22Rv1 (cell line): Measurements from ENCODE around the gene TAF8.

ENCODE experiments used
- ZFX ChIP-seq: fragments of 450-650 bp; IDR thresholded peaks from 2 replicates; pipeline ENCODE4 v1.6.1; 2017; ENCODE audit warnings: antibody characterized with exemption, borderline replicate concordance
- TF ChIP-seq, protein P1 (sequence below): fragments of 450-650 bp; IDR thresholded peaks from 2 replicates; pipeline ENCODE4 v1.5.1; 2017; ENCODE audit warnings: mild to moderate bottlenecking

DNA sequence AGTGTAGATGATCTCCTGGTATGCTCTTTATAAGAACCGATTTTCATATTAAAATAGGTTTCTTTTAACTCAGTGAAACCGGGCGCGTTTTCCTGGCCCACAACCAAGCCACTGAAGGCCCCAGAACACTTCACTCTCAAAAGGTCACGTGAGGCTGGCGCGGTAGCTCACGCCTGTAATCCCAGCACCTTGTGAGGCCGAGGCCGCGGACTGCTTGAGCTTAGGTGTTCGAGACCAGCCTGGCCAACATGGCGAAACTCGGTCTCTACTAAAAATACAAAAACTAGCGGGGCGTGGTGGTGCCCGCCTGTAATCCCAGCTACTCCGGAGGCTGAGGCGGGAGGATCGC, 402 bp upstream of the TAF8 start:
- TF ChIP-seq, protein P1, sequence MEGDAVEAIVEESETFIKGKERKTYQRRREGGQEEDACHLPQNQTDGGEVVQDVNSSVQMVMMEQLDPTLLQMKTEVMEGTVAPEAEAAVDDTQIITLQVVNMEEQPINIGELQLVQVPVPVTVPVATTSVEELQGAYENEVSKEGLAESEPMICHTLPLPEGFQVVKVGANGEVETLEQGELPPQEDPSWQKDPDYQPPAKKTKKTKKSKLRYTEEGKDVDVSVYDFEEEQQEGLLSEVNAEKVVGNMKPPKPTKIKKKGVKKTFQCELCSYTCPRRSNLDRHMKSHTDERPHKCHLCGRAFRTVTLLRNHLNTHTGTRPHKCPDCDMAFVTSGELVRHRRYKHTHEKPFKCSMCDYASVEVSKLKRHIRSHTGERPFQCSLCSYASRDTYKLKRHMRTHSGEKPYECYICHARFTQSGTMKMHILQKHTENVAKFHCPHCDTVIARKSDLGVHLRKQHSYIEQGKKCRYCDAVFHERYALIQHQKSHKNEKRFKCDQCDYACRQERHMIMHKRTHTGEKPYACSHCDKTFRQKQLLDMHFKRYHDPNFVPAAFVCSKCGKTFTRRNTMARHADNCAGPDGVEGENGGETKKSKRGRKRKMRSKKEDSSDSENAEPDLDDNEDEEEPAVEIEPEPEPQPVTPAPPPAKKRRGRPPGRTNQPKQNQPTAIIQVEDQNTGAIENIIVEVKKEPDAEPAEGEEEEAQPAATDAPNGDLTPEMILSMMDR: no peak
- no peak for TF ChIP-seq ZFX
